Endothelial cell of umbilical vein (primary cell): ENCODE results near the gene IER3. TPM values are rescaled to one million over a fixed set of nuclear protein-coding genes. Genes with fewer than 3 reads are reported as not detected.

Source experiments
- BruUV-seq: library from RNA; stranded (reverse); fragments of 400-500 nt; replicated peaks from 2 replicates; lab custom pipeline; 2021; lab: Mats Ljungman, UMichigan
- CTCF ChIA-PET: fragments of 300-600, 350-600 bp; sonication (Branson Sonifier 250); formaldehyde crosslinking; loops from one replicate; lab custom pipeline; 2021; ENCODE audit warnings: antibody characterized with exemption, inconsistent platforms; lab: Charles Lee
- POLR2A ChIA-PET: fragments of 300-600, 350-600 bp; sonication (Branson Sonifier 250); formaldehyde crosslinking; loops from one replicate; lab custom pipeline; 2021; ENCODE audit warnings: antibody characterized with exemption, inconsistent platforms; lab: Charles Lee
- DNase-seq: peaks from one replicate; pipeline ENCODE4 v3.0.0-alpha.2; 2011; ENCODE audit warnings: low read depth, low spot score
- FAIRE-seq: peaks from 2 replicates; lab custom pipeline; 2011; peaks lifted over from hg19 to GRCh38; lab: Jason Lieb, UNC
- H2AFZ ChIP-seq: 2 replicates; pipeline ENCODE4 v1.6.0; 2012; ENCODE audit warnings: low read depth, low read length, control low read depth, inconsistent platforms
- H3K27ac ChIP-seq: 2 replicates; pipeline ENCODE4 v1.5.1; 2011; ENCODE audit warnings: low read depth, mild to moderate bottlenecking, control low read depth, low read length, moderate library complexity; ENCODE audit not compliant: insufficient read depth
- H3K27me3 ChIP-seq, 2 experiments: 2 replicates each; pipeline versions ENCODE4 v1.6.0 to v1.6.1; 2011; ENCODE audit warnings: low read length in 2 of 2, mixed read lengths in 1 of 2; ENCODE audit not compliant: control insufficient read depth in 2 of 2, insufficient read depth in 2 of 2
- H3K36me3 ChIP-seq, 2 experiments: 2 replicates in 1 of 2; 3 replicates in 1 of 2; pipeline ENCODE4 v1.5.1; 2011; ENCODE audit warnings: low read length in 2 of 2, mild to moderate bottlenecking in 1 of 2, moderate library complexity in 1 of 2; ENCODE audit not compliant: control insufficient read depth in 2 of 2, insufficient read depth in 2 of 2; ENCODE audit errors: extremely low read depth in 1 of 2
- H3K4me1 ChIP-seq: 3 replicates; pipeline ENCODE4 v1.5.1; 2011; ENCODE audit warnings: mild to moderate bottlenecking, low read length; ENCODE audit not compliant: control insufficient read depth, insufficient read depth; ENCODE audit errors: extremely low read depth
- H3K4me2 ChIP-seq: 2 replicates; pipeline ENCODE4 v1.6.1; 2011; ENCODE audit warnings: low read length, control low read depth, mixed read lengths; ENCODE audit not compliant: insufficient read depth
- H3K4me3 ChIP-seq, 3 experiments: fragments of 200-600 bp in 1 of 3; sonication (generic), shearing (Covaris generic) in 1 of 3; replicated peaks in 1 of 3; 2 replicates each; pipeline ENCODE4 v1.5.1; 2011 to 2016; ENCODE audit warnings: control low read depth in 3 of 3, low read length in 3 of 3, mild to moderate bottlenecking in 2 of 3, inconsistent platforms in 1 of 3, low read depth in 1 of 3, moderate library complexity in 1 of 3; ENCODE audit not compliant: insufficient read depth in 1 of 3
- H3K79me2 ChIP-seq: 2 replicates; pipeline ENCODE4 v1.6.0; 2012; ENCODE audit warnings: low read length, inconsistent platforms; ENCODE audit not compliant: control insufficient read depth, insufficient read depth
- H3K9ac ChIP-seq: replicated peaks from 2 replicates; pipeline ENCODE3; 2011; ENCODE audit warnings: low read length, control low read depth; ENCODE audit not compliant: insufficient read depth; ENCODE audit errors: extremely low read depth
- H3K9me1 ChIP-seq: replicated peaks from 3 replicates; pipeline ENCODE4 v1.6.0; 2011; ENCODE audit warnings: mild to moderate bottlenecking, low read length; ENCODE audit not compliant: control insufficient read depth, insufficient read depth; ENCODE audit errors: extremely low read depth
- H3K9me3 ChIP-seq: replicated peaks from 2 replicates; pipeline ENCODE4 v1.5.1; 2012; ENCODE audit warnings: low read length, inconsistent platforms; ENCODE audit not compliant: control insufficient read depth, insufficient read depth
- H4K20me1 ChIP-seq: replicated peaks from 2 replicates; pipeline ENCODE3; 2011; ENCODE audit warnings: mild to moderate bottlenecking, low read length; ENCODE audit not compliant: control insufficient read depth, insufficient read depth; ENCODE audit errors: extremely low read depth
- EZH2 ChIP-seq: IDR thresholded peaks from 2 replicates; pipeline ENCODE4 v1.6.1; 2012; ENCODE audit warnings: borderline replicate concordance, low read depth, mild to moderate bottlenecking, moderate library complexity, low read length, inconsistent platforms; ENCODE audit not compliant: severe bottlenecking
- FOS ChIP-seq: IDR thresholded peaks from 2 replicates; pipeline ENCODE4 v1.6.1; 2011; ENCODE audit warnings: mild to moderate bottlenecking, low read length, moderate library complexity, borderline replicate concordance; ENCODE audit not compliant: insufficient read depth
- GATA2 ChIP-seq: IDR thresholded peaks from 2 replicates; pipeline ENCODE4 v1.7.0; 2011; ENCODE audit warnings: low read depth, mild to moderate bottlenecking, moderate library complexity, mixed read lengths, low read length; ENCODE audit not compliant: insufficient read length, insufficient read depth
- JUN ChIP-seq: IDR thresholded peaks from 2 replicates; pipeline ENCODE4 v1.6.1; 2011; ENCODE audit warnings: borderline replicate concordance, low read depth; ENCODE audit not compliant: insufficient read length, insufficient read depth
- MYC ChIP-seq: IDR thresholded peaks from one replicate; pipeline ENCODE4 v1.6.1; 2011; ENCODE audit warnings: mild to moderate bottlenecking, low read depth, low read length
- POLR2A ChIP-seq: IDR thresholded peaks from 2 replicates; pipeline ENCODE4 v1.6.1; 2012; ENCODE audit warnings: low read depth, mild to moderate bottlenecking, control low read depth, low read length
- POLR2AphosphoS5 ChIP-seq: IDR thresholded peaks from 2 replicates; pipeline ENCODE4 v1.6.1; 2012; ENCODE audit warnings: low read depth, mild to moderate bottlenecking, control low read depth, low read length, moderate library complexity; ENCODE audit not compliant: insufficient read depth
- dilution Hi-C: fragments of 300-500 bp; cut with MboI; formaldehyde crosslinking; loops from one replicate; pipeline ENCODE4 v1.15.0; 2019; ENCODE audit warnings: low sequenced_read_pairs; ENCODE audit not compliant: extremely low pct_ligation_motif_present
- intact Hi-C: fragments of 100-400 bp; cut with micrococcal nuclease; formaldehyde crosslinking; loops from one replicate; pipeline ENCODE4 v1.10.0; 2022
- polyA plus RNA-seq, 4 experiments: library from polyadenylated mRNA; depleted of rRNA in 3 of 4; stranded (reverse) in 3 of 4; unstranded in 1 of 4; fragments of >200 nt; gene quantifications; 2 replicates each; pipeline versions ENCODE4 v1.2.1 to v1.2.3, GENCODE V29; 2011 to 2012; ENCODE audit warnings: missing spikeins in 1 of 4
- total RNA-seq: library from RNA; stranded (reverse); gene quantifications from 2 replicates; pipeline ENCODE4 v1.2.3, GENCODE V29; 2021
- TF ChIP-seq, protein P1 (sequence below), 2 donors: IDR thresholded peaks; 1 replicate in 1 of 2; 2 replicates in 1 of 2; pipeline ENCODE4 v1.5.1; 2011; ENCODE audit warnings: low read length in 2 of 2, mild to moderate bottlenecking in 2 of 2, moderate library complexity in 2 of 2, control low read depth in 1 of 2, inconsistent platforms in 1 of 2, low read depth in 1 of 2; ENCODE audit not compliant: insufficient read depth in 1 of 2; ENCODE audit errors: extremely low read depth in 1 of 2
- TF ChIP-seq, protein P2 (sequence below): IDR thresholded peaks from 2 replicates; pipeline ENCODE4 v1.6.1; 2011; ENCODE audit not compliant: insufficient read depth, insufficient read length

IER3 gene
- total and polyA plus RNA-seq, 2 donors (not counting 3 experiments of a cell fraction or from before 2014, with no cell fraction given): 170 to 468 TPM

DNA sequence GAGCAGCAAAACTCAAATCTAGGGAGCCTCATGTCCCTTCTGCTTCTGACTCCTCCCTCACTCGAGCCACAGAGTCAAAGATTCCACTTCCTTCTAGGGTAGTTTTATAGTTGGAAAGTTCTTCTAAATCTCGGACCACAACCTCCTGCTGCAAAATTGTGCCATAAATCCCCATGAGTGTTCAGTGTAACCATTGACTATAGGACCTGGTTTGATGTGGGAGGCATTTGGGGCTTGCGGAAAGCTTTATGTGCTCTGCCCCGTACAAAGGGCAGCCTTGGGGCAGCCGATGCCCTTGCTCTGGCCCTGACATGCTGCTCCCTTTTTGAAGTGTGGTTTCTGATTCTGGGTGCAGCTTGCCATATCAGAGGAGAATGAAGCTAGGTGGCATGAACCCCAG lies 43.6 kb upstream of the IER3 start:
- Histone ChIP-seq H3K4me2 (no peak overlapping the region), H3K27me3 (no peaks in the 10 kb centered on the region), H3K27ac (no peak overlapping the region), H3K4me3 (no peak overlapping the region), H3K4me1 (no peaks in the 10 kb centered on the region), H3K9ac (no peak overlapping the region), H3K9me1 (no peaks in the 10 kb centered on the region), H2AFZ (no peak overlapping the region), H3K9me3 (no peaks in the 10 kb centered on the region), H4K20me1 (no peaks in the 10 kb centered on the region), H3K36me3 (no peaks in the 10 kb centered on the region), H3K79me2 (no peaks in the 10 kb centered on the region)
- dilution Hi-C loops (no loop called here), intact Hi-C loops (no loop called here)
- no TSS peak for BruUV-seq
- ChIA-PET POLR2A (no interaction called here), CTCF (interaction anchor here (0.7 to 1.2 kb wide), 3 partner anchors 10 to 57 kb away, joined by 3 to 8 read pairs (median 5); no protein-coding TSS in a partner anchor)
- TF ChIP-seq GATA2 (no peak), POLR2A (no peak), POLR2AphosphoS5 (no peak), MYC (no peak), EZH2 (no peak), FOS (no peak), JUN (no peak)
- TF ChIP-seq, protein P1, sequence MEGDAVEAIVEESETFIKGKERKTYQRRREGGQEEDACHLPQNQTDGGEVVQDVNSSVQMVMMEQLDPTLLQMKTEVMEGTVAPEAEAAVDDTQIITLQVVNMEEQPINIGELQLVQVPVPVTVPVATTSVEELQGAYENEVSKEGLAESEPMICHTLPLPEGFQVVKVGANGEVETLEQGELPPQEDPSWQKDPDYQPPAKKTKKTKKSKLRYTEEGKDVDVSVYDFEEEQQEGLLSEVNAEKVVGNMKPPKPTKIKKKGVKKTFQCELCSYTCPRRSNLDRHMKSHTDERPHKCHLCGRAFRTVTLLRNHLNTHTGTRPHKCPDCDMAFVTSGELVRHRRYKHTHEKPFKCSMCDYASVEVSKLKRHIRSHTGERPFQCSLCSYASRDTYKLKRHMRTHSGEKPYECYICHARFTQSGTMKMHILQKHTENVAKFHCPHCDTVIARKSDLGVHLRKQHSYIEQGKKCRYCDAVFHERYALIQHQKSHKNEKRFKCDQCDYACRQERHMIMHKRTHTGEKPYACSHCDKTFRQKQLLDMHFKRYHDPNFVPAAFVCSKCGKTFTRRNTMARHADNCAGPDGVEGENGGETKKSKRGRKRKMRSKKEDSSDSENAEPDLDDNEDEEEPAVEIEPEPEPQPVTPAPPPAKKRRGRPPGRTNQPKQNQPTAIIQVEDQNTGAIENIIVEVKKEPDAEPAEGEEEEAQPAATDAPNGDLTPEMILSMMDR (IDR thresholded peaks at IDR 0.05; ENCODE audit: extremely low read depth in 1 of 2, insufficient read depth in 1 of 2, low read depth in 1 of 2, low read length in 2 of 2): no peak
- TF ChIP-seq, protein P2, sequence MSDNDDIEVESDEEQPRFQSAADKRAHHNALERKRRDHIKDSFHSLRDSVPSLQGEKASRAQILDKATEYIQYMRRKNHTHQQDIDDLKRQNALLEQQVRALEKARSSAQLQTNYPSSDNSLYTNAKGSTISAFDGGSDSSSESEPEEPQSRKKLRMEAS: no peak
- FAIRE-seq: no peak
- no peak for DNase-seq
